Measurements from ENCODE around the gene LYRM2. TPM values are rescaled to one million over a fixed set of nuclear protein-coding genes. Genes with fewer than 3 reads are reported as not detected.

LYRM2 gene
- total and polyA plus RNA-seq, 2 experiments from 2014 or later = 38.5 to 66.3 TPM

GRCh38 chr6:89660981-89661380, 22.4 kb upstream of the LYRM2 start:
- no peak for DNase-seq (ENCODE audit: low spot score)
- H3K79me2 ChIP-seq = no peaks in the 10 kb centered on the region
- H3K4me1 ChIP-seq (ENCODE audit: insufficient read depth) = no peaks in the 10 kb centered on the region
- H3K4me3 ChIP-seq = no peak overlapping the region
- no peak overlapping the region for H3K27ac ChIP-seq
- H3K4me2 ChIP-seq = no peak overlapping the region
- TF ChIP-seq EZH2 (IDR thresholded peaks at IDR 0.05; ENCODE audit: borderline replicate concordance) = no peak
- no peak for TF ChIP-seq CTCF (IDR thresholded peaks at IDR 0.05; ENCODE audit: poor library complexity)
- TF ChIP-seq EZH2phosphoT487 (IDR thresholded peaks at IDR 0.05; ENCODE audit: low read depth, severe bottlenecking, unreplicated experiment) = no peak
- H3K9me3 ChIP-seq (ENCODE audit: low read depth) = no peaks in the 10 kb centered on the region
- H3K9me2 ChIP-seq (replicated peaks; ENCODE audit: insufficient read depth) = no peaks in the 10 kb centered on the region
- H2AFZ ChIP-seq = no peak overlapping the region
- H4K20me1 ChIP-seq (ENCODE audit: insufficient read depth, poor library complexity, severe bottlenecking) = no peaks in the 10 kb centered on the region
- no peaks in the 10 kb centered on the region for H3K27me3 ChIP-seq
- no peaks in the 10 kb centered on the region for H3K36me3 ChIP-seq (replicated peaks; ENCODE audit: insufficient read depth, low read depth)
- 97% methylated on average over 4 of the region's 4 CpGs for WGBS (ENCODE audit: low lambda C conversion rate, missing lambda C conversion rate)

- Histone ChIP-seq H3K36me3 (replicated peaks; ENCODE audit: insufficient read depth, low read depth) (no peaks in the 10 kb centered on the region), H3K9me2 (replicated peaks; ENCODE audit: insufficient read depth) (no peaks in the 10 kb centered on the region), H3K4me3 (no peak overlapping the region), H4K20me1 (ENCODE audit: insufficient read depth, poor library complexity, severe bottlenecking) (no peaks in the 10 kb centered on the region), H3K27ac (no peak overlapping the region), H3K4me1 (ENCODE audit: insufficient read depth) (no peaks in the 10 kb centered on the region), H2AFZ (no peak overlapping the region), H3K4me2 (no peak overlapping the region), H3K9me3 (ENCODE audit: low read depth) (no peaks in the 10 kb centered on the region), H3K79me2 (no peaks in the 10 kb centered on the region), H3K27me3 (no peaks in the 10 kb centered on the region)
- DNase-seq (ENCODE audit: low spot score) = no peak
- no peak for TF ChIP-seq CTCF (IDR thresholded peaks at IDR 0.05; ENCODE audit: poor library complexity)
- TF ChIP-seq EZH2phosphoT487 (IDR thresholded peaks at IDR 0.05; ENCODE audit: low read depth, severe bottlenecking, unreplicated experiment) = no peak
- no peak for TF ChIP-seq EZH2 (IDR thresholded peaks at IDR 0.05; ENCODE audit: borderline replicate concordance)
- 90% methylated on average over 13 of the region's 13 CpGs for WGBS (ENCODE audit: low lambda C conversion rate, missing lambda C conversion rate)
These were observed 19.1 kb upstream of the LYRM2 start for GRCh38 chr6:89657445-89658158.

GRCh38 chr6:89655122-89655521, 16.6 kb upstream of the LYRM2 start:
- WGBS (ENCODE audit: low lambda C conversion rate, missing lambda C conversion rate) = 97% methylated on average over 2 of the region's 2 CpGs
- no peak overlapping the region for H3K27ac ChIP-seq
- no peaks in the 10 kb centered on the region for H4K20me1 ChIP-seq (ENCODE audit: insufficient read depth, poor library complexity, severe bottlenecking)
- H3K4me2 ChIP-seq = no peak overlapping the region
- no peak for TF ChIP-seq EZH2phosphoT487 (IDR thresholded peaks at IDR 0.05; ENCODE audit: low read depth, severe bottlenecking, unreplicated experiment)
- TF ChIP-seq CTCF (IDR thresholded peaks at IDR 0.05; ENCODE audit: poor library complexity) = no peak
- TF ChIP-seq EZH2 (IDR thresholded peaks at IDR 0.05; ENCODE audit: borderline replicate concordance) = no peak
- H3K9me3 ChIP-seq (ENCODE audit: low read depth) = no peaks in the 10 kb centered on the region
- H3K9me2 ChIP-seq (replicated peaks; ENCODE audit: insufficient read depth) = no peaks in the 10 kb centered on the region
- no peak for DNase-seq (ENCODE audit: low spot score)
- no peaks in the 10 kb centered on the region for H3K79me2 ChIP-seq
- H2AFZ ChIP-seq = no peak overlapping the region
- no peaks in the 10 kb centered on the region for H3K27me3 ChIP-seq
- H3K4me1 ChIP-seq (ENCODE audit: insufficient read depth) = no peaks in the 10 kb centered on the region
- no peak overlapping the region for H3K4me3 ChIP-seq
- H3K36me3 ChIP-seq (replicated peaks; ENCODE audit: insufficient read depth, low read depth) = no peaks in the 10 kb centered on the region

Measured in hepatocyte (in vitro differentiated cells).